Gastroesophageal sphincter (tissue), 4 donors: ENCODE measurements around the gene OR6Q1. TPM values are rescaled to one million over a fixed set of nuclear protein-coding genes. Genes with fewer than 3 reads are reported as not detected.

Experiments
- ATAC-seq: fragments of 150-250 bp; one replicate; pipeline ENCODE4 v1.9.1; 2016; ENCODE audit warnings: mild to moderate bottlenecking, moderate library complexity
- H3K27ac ChIP-seq, 4 donors: fragments of 200-600 bp; sonication (generic) in 3 of 4; 1 replicate in 3 of 4; 2 replicates in 1 of 4; pipeline ENCODE4 v1.5.1; 2016 to 2019
- H3K27me3 ChIP-seq: fragments of 200-600 bp; sonication (generic); one replicate; pipeline ENCODE4 v1.5.1; 2019
- H3K36me3 ChIP-seq, 2 donors: fragments of 200-600 bp; sonication (generic); one replicate each; pipeline ENCODE4 v1.5.1; 2019; ENCODE audit warnings: control low read depth in 1 of 2
- H3K4me1 ChIP-seq, 3 donors: fragments of 200-600 bp; sonication (generic); 1 replicate in 2 of 3; 2 replicates in 1 of 3; pipeline ENCODE4 v1.5.1; 2016 to 2019; ENCODE audit warnings: control low read depth in 2 of 3
- H3K4me3 ChIP-seq, 2 donors: fragments of 200-600 bp; sonication (generic); one replicate each; pipeline ENCODE4 v1.5.1; 2019; ENCODE audit warnings: mild to moderate bottlenecking in 1 of 2, moderate library complexity in 1 of 2
- H3K9me3 ChIP-seq, 3 donors: fragments of 200-600 bp; sonication (generic); one replicate each; pipeline ENCODE4 v1.5.1; 2017 to 2019; ENCODE audit warnings: control low read depth in 2 of 3
- CTCF ChIP-seq, 4 experiments: fragments of 200-600 bp in 2 of 4; fragments of 450-650 bp in 2 of 4; sonication (generic) in 1 of 4; IDR thresholded peaks; one replicate each; pipeline ENCODE4 v1.5.1; 2017 to 2019; ENCODE audit warnings: antibody characterized with exemption in 4 of 4, mild to moderate bottlenecking in 2 of 4, moderate library complexity in 2 of 4
- EP300 ChIP-seq: sonication (generic); formaldehyde crosslinking; IDR thresholded peaks from one replicate; pipeline ENCODE4 v1.6.1; 2017; ENCODE audit warnings: antibody characterized with exemption, mild to moderate bottlenecking
- POLR2A ChIP-seq, 2 donors: fragments of 450-650 bp; IDR thresholded peaks; one replicate each; pipeline ENCODE4 v1.6.1; 2017; ENCODE audit warnings: antibody characterized with exemption in 2 of 2, mild to moderate bottlenecking in 2 of 2, moderate library complexity in 1 of 2
- POLR2AphosphoS5 ChIP-seq: sonication (generic); formaldehyde crosslinking; IDR thresholded peaks from one replicate; pipeline ENCODE4 v1.6.1; 2017; ENCODE audit warnings: antibody characterized with exemption
- WGBS, 2 donors: methylation state at CpG; one replicate each; pipeline ENCODE4 v1.1.5; 2018; ENCODE audit warnings: low coverage in 1 of 2; 5-methylcytosine and 5-hydroxymethylcytosine counted together
- total RNA-seq, 4 donors: library from RNA; depleted of rRNA; stranded (reverse); fragments of >200 nt; gene quantifications; one replicate each; pipeline ENCODE4 v1.1.0, GENCODE V29; 2016

Gene OR6Q1
- total RNA-seq, 4 donors from 2014 or later: not detected

GRCh38 chr11:58034471-58034870 is 3.7 kb downstream of the OR6Q1 start:
- TF ChIP-seq EP300 (no peak), POLR2A (IDR thresholded peaks at IDR 0.05) (no peak), CTCF (IDR thresholded peaks at IDR 0.05) (no peak), POLR2AphosphoS5 (no peak)
- 83 to 100% methylated on average over 2 of the region's 2 CpGs for WGBS, 2 donors
- H3K27me3 ChIP-seq: no peaks in the 10 kb centered on the region
- no peak overlapping the region for H3K4me3 ChIP-seq
- no peaks in the 10 kb centered on the region for H3K36me3 ChIP-seq
- H3K4me1 ChIP-seq: no peaks in the 10 kb centered on the region
- ATAC-seq: no peak
- no peak overlapping the region for H3K27ac ChIP-seq
- H3K9me3 ChIP-seq: peaks cover 0 to 13% (median 0%) of the 10 kb centered on the region in 3 donors

GRCh38 chr11:58039589-58039988 is 8.8 kb downstream of the OR6Q1 start:
- no peak for ATAC-seq
- no peak for TF ChIP-seq POLR2AphosphoS5
- H3K36me3 ChIP-seq: no peaks in the 10 kb centered on the region
- H3K4me1 ChIP-seq: no peaks in the 10 kb centered on the region
- H3K27ac ChIP-seq: no peak overlapping the region
- H3K27me3 ChIP-seq: no peaks in the 10 kb centered on the region
- peaks cover 0 to 13% (median 0%) of the 10 kb centered on the region in 3 donors for H3K9me3 ChIP-seq
- no peak overlapping the region for H3K4me3 ChIP-seq

GRCh38 chr11:58043379-58043778 is 12.6 kb downstream of the OR6Q1 start:
- ATAC-seq: no peak
- no peaks in the 10 kb centered on the region for H3K36me3 ChIP-seq
- H3K9me3 ChIP-seq: no peaks in the 10 kb centered on the region
- H3K4me3 ChIP-seq: no peak overlapping the region
- no peaks in the 10 kb centered on the region for H3K27me3 ChIP-seq
- no peak for TF ChIP-seq POLR2AphosphoS5
- TF ChIP-seq CTCF (IDR thresholded peaks at IDR 0.05): no peak
- TF ChIP-seq POLR2A (IDR thresholded peaks at IDR 0.05): no peak
- TF ChIP-seq EP300: no peak
- WGBS, 2 donors: 62 to 82% methylated on average over 2 of the region's 2 CpGs
- H3K4me1 ChIP-seq: no peaks in the 10 kb centered on the region
- no peak overlapping the region for H3K27ac ChIP-seq

- H3K27ac ChIP-seq: no peak overlapping the region
- H3K4me3 ChIP-seq: no peak overlapping the region
- ATAC-seq: no peak
- no peak for TF ChIP-seq EP300
- TF ChIP-seq POLR2AphosphoS5: no peak
- TF ChIP-seq POLR2A (IDR thresholded peaks at IDR 0.05): no peak
- no peak for TF ChIP-seq CTCF (IDR thresholded peaks at IDR 0.05)
- H3K36me3 ChIP-seq: no peaks in the 10 kb centered on the region
- H3K4me1 ChIP-seq: no peaks in the 10 kb centered on the region
- 61 to 79% methylated on average over 3 of the region's 3 CpGs for WGBS, 2 donors
- H3K27me3 ChIP-seq: no peaks in the 10 kb centered on the region
- H3K9me3 ChIP-seq: no peaks in the 10 kb centered on the region
Observed at GRCh38 chr11:58046231-58046630, 15.5 kb downstream of the OR6Q1 start.

- no peak for ATAC-seq
Observed at GRCh38 chr11:58047818-58048217, 17.1 kb downstream of the OR6Q1 start.

More at GRCh38 chr11:58047818-58048217, 17.1 kb downstream of the OR6Q1 start:
- H3K9me3 ChIP-seq: no peaks in the 10 kb centered on the region
- no peaks in the 10 kb centered on the region for H3K4me1 ChIP-seq
- no peaks in the 10 kb centered on the region for H3K27me3 ChIP-seq
- H3K4me3 ChIP-seq: no peak overlapping the region
- WGBS, 2 donors: 86 to 100% methylated on average over 2 to 3 of the region's 3 CpGs
- no peaks in the 10 kb centered on the region for H3K36me3 ChIP-seq
- H3K27ac ChIP-seq: no peak overlapping the region
- TF ChIP-seq EP300: no peak
- TF ChIP-seq POLR2A (IDR thresholded peaks at IDR 0.05): no peak
- TF ChIP-seq CTCF (IDR thresholded peaks at IDR 0.05): no peak
- no peak for TF ChIP-seq POLR2AphosphoS5
